T-helper 1 cell treated with Interleukin-12 subunit alpha and Interleukin-12 subunit beta and Interleukin-4 antibody, amounts not matched to agents 30 μg/mL and 1 μg/mL, for 36 hours (primary cell): Measurements from ENCODE around the gene GPC6.

Experiments
- H3K27ac Mint-ChIP-seq: one replicate; pipeline ENCODE4 v1.8.0; 2021; ENCODE audit warnings: mild to moderate bottlenecking, mixed read lengths
- H3K27me3 Mint-ChIP-seq: one replicate; pipeline ENCODE4 v1.8.0; 2021; ENCODE audit warnings: low read depth, mixed read lengths
- H3K36me3 Mint-ChIP-seq: one replicate; pipeline ENCODE4 v1.8.0; 2021; ENCODE audit warnings: low read depth, mixed read lengths
- H3K4me1 Mint-ChIP-seq: one replicate; pipeline ENCODE4 v1.8.0; 2021; ENCODE audit warnings: low read depth, mixed read lengths
- H3K4me3 Mint-ChIP-seq: one replicate; pipeline ENCODE4 v1.8.0; 2021; ENCODE audit warnings: mild to moderate bottlenecking, moderate library complexity, mixed read lengths
- H3K9me3 Mint-ChIP-seq: one replicate; pipeline ENCODE4 v1.8.0; 2021; ENCODE audit warnings: mixed read lengths

GPC6 gene

DNA sequence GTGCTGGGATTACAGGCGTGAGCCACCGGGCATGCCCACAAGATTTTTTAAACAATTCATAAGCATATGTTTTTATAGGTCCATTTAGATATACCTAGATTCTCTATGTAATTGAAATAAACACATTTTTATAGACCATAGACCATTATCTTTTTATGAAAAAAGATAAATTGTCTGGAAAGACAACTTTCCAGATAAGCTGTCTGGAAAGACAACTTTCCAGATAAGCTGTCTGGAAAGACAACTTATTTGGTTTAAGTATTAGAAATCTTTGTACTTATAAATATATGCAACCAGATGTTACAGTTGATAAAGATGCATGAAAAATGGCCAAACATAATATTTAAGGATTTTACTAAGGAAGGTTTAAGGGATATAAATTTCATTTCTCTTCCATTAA lies 538.5 kb downstream of the GPC6 start:
- no peak overlapping the region for H3K4me3 Mint-ChIP-seq
- no peak overlapping the region for H3K27ac Mint-ChIP-seq
- no peaks in the 10 kb centered on the region for H3K36me3 Mint-ChIP-seq
- H3K9me3 Mint-ChIP-seq: peaks cover 3% of the 10 kb centered on the region
- H3K4me1 Mint-ChIP-seq: no peaks in the 10 kb centered on the region
- H3K27me3 Mint-ChIP-seq: no peaks in the 10 kb centered on the region

DNA sequence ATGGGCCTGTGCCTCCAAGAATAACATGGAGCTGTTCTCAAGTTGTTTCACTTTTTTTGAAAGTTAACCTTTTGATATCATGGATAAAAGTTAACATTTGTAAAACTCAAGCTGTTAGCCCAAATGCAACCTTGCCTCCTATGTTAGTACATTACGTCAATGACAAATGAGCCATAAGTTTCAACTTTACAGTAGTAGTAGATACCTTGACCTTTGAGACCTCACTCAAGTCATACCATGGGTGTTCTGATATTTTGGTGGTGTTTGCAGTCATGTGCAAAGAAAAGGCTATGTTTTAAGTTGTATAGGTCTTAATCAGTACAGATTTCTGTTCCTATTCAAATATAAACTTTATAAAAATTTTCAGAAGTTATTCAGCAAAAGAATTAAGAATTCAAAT lies 539.2 kb downstream of the GPC6 start:
- Mint-ChIP-seq H3K27ac (no peak overlapping the region), H3K4me1 (no peaks in the 10 kb centered on the region), H3K9me3 (peaks cover 3% of the 10 kb centered on the region), H3K27me3 (no peaks in the 10 kb centered on the region), H3K36me3 (no peaks in the 10 kb centered on the region), H3K4me3 (no peak overlapping the region)

DNA sequence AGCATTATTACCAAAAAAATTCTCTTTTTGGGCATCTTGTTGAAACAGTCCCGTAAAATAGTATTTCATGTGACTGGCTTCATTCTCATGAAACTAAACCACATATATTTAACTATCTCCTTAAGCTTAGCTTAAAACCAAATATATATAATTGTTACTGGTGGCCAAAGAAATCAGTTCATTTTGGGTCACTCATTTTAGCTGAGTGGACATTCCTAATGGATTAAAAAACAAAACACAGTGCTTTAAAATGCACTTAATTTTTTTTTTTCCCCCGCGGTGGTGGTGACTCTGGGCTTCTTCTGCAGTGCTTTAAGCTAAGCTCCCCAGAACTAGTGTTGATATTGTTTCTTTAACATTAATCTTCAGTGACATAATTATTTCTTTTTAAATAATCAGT lies 540.1 kb downstream of the GPC6 start:
- Mint-ChIP-seq H3K27ac (no peak overlapping the region), H3K9me3 (peaks cover 3% of the 10 kb centered on the region), H3K36me3 (no peaks in the 10 kb centered on the region), H3K27me3 (no peaks in the 10 kb centered on the region), H3K4me1 (no peaks in the 10 kb centered on the region), H3K4me3 (no peak overlapping the region)

DNA sequence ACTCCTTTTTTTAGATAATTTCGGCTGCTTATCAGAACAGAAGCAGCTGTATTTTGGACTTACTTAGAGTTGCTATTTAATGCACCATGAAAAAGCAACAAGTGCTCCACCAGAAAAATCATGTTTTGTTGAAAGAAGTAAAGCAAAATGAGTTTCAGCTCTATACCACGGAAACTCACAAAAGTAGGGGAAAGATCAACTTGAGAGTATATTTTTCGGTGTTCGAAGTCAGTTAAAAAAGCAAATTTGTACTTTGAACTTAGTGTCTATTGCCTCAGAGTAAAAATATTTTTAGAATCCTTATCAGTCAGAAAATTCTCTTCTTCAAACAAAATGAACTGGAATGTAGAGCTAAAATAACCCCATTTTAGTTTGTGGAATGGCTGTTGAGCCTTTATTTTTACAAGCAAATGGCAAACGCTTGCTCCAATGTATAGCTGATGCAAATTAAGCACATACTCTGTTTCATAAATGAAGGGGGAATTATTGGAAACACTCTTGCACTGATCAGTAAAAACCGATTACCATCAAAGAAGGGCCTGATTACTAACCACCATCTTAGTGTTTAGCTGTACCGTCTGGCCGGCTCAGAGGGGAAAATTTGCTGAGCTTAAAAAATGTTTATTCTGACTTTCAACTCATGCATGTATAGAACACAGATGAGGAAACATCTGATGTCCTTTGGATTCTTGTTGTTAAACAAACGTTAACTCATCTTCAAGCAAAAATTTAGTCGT lies 540.7 kb downstream of the GPC6 start:
- Mint-ChIP-seq H3K4me1 (no peaks in the 10 kb centered on the region), H3K27me3 (no peaks in the 10 kb centered on the region), H3K27ac (no peak overlapping the region), H3K36me3 (no peaks in the 10 kb centered on the region), H3K9me3 (peaks cover under 1% of the 10 kb centered on the region), H3K4me3 (no peak overlapping the region)

DNA sequence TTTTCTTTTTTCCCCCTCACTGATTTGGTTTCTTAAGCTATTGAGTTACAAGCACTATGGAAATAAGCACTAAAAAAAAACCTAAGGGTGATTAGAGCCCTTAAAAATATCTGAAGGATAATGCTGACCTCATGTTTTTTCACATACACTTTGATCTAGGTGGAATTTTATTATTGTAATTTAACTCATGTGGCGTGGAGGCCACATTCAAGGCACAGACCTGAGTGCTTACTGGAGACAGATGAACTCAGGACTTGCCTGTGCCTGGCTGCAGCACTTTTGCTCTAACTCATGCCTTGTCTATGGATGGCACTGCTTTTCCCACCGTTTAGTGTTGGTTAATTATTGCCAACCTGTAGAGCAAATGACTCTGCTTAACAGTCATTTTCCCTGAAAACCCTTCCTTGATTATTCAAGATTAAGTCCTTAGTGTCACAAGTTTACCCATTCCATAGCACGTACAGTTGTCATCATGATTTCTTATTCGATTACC lies 541.4 kb downstream of the GPC6 start:
- no peaks in the 10 kb centered on the region for H3K9me3 Mint-ChIP-seq
- no peaks in the 10 kb centered on the region for H3K4me1 Mint-ChIP-seq
- H3K27ac Mint-ChIP-seq: no peak overlapping the region
- H3K36me3 Mint-ChIP-seq: no peaks in the 10 kb centered on the region
- H3K4me3 Mint-ChIP-seq: no peak overlapping the region
- no peaks in the 10 kb centered on the region for H3K27me3 Mint-ChIP-seq

DNA sequence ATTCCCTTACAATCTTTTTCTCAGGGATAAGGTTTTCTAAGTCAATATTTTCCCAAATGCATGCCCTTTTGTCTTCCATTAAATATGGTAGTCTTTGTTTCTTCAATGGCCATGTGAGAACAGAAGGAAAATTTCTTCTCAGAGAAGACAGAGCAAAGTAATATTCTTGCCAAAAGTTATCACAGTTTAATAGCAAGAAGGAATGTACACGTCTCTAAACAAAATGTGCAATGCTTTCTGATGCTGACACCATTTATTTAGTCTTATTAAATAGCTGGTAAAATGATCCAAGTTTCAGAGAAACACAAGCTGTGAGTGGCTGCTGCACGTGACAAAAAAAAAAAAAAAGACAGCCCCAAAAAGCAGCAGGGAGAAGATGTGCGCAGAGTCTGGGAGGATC lies 542.5 kb downstream of the GPC6 start:
- Mint-ChIP-seq H3K4me3 (no peak overlapping the region), H3K4me1 (no peaks in the 10 kb centered on the region), H3K36me3 (no peaks in the 10 kb centered on the region), H3K9me3 (no peaks in the 10 kb centered on the region), H3K27me3 (no peaks in the 10 kb centered on the region), H3K27ac (no peak overlapping the region)

DNA sequence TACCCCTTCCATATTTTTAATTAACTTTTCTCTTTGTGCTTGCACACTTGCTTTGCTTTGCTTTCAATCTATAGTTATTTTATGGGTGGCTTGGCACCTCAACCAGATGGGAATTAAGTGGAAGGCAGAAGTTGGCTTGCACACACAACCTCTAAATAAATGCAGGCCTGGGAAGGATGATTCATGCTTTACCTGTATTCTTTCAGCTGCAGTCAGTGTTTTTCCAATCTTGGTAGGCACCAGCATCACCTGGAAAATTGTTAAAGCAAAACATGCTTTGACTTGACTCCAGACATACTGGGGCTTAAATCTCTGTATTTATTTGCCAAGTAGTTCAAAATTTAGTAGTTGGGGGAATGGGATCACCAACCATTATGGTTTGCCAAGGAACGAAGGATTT lies 543.0 kb downstream of the GPC6 start:
- Mint-ChIP-seq H3K9me3 (no peaks in the 10 kb centered on the region), H3K27ac (no peak overlapping the region), H3K4me1 (no peaks in the 10 kb centered on the region), H3K36me3 (no peaks in the 10 kb centered on the region), H3K27me3 (no peaks in the 10 kb centered on the region), H3K4me3 (no peak overlapping the region)

DNA sequence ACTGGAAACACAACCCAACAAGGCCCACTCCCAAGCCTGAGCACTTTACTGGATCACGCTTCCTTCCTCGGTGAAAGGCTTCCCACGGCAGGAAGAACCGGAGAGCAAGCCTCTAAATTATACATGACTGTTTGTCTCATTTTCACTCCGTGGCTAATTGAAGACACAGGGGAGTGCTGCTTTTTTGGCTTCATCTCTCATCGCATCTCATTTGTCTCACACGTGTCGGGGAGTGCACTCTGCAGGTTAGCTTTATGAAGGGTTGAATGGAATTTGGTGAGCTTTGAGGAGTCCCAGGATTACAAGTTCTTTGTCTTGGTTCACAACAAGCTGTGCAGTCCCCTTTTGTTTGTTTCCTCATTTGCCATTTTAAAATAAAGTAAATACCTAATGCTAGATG lies 544.6 kb downstream of the GPC6 start:
- no peaks in the 10 kb centered on the region for H3K9me3 Mint-ChIP-seq
- no peak overlapping the region for H3K4me3 Mint-ChIP-seq
- H3K27me3 Mint-ChIP-seq: no peaks in the 10 kb centered on the region
- no peaks in the 10 kb centered on the region for H3K36me3 Mint-ChIP-seq
- no peaks in the 10 kb centered on the region for H3K4me1 Mint-ChIP-seq
- no peak overlapping the region for H3K27ac Mint-ChIP-seq

DNA sequence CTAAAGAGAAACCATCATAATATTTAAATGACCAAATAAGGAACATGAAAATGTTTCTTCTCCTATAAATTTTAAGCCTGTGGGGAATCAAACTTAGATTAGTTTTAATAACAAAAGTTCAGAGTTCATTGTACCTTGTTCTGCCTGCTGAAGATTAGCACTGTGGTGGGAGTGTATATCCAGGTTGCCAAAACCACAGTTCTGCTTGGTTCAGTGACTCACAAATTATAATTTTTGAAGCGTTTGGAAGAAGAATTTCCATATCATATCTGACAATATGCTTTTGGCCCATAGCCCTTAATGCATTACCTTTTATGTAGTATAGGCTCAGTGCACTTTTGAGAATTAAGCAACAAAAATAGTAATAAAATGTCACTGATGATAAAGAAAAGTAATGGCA lies 545.2 kb downstream of the GPC6 start:
- H3K9me3 Mint-ChIP-seq: no peaks in the 10 kb centered on the region

DNA sequence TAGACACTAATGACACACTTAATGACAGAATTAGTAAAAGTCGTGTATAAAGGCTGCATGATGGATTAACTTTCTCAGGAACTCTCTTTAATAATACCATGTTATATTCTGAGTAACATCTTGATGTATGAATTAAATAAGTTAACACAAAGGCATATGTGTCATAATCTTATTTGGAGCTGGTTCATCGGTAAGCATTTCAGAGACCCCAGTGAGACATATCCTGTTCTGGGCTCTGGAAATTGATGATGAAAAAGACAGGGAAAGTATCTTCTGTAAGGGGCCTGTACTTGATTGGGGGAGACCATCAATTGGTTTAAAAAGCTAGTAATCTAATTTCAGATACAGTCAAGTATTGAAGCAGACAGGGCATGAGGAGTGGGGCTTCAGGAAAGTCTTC lies 547.9 kb downstream of the GPC6 start:
- Mint-ChIP-seq H3K9me3 (no peaks in the 10 kb centered on the region), H3K27ac (no peak overlapping the region), H3K27me3 (no peaks in the 10 kb centered on the region), H3K36me3 (no peaks in the 10 kb centered on the region), H3K4me1 (no peaks in the 10 kb centered on the region), H3K4me3 (no peak overlapping the region)

More for the DNA sequence above, 545.2 kb downstream of the GPC6 start:
- no peaks in the 10 kb centered on the region for H3K36me3 Mint-ChIP-seq
- H3K27ac Mint-ChIP-seq: no peak overlapping the region
- H3K4me3 Mint-ChIP-seq: no peak overlapping the region
- no peaks in the 10 kb centered on the region for H3K4me1 Mint-ChIP-seq
- H3K27me3 Mint-ChIP-seq: no peaks in the 10 kb centered on the region

DNA sequence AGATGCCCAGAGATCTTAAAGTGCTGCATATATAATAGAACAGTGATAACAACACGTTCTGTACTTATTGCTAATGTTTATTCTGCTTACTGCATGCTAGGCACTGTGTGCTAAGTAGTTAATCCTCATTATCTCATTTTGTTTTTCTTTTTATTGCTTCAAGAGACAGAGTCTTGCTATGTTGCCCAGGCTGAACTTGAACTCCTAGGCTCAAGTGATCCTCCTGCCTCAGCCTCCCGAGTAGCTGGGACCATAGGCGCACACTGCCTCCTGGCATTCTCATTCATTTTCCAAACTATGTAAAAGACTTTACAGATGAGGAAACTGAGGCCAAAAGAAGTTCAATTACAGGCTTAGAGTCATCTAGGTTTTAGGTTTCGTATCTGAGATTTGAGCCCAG lies 548.4 kb downstream of the GPC6 start:
- H3K9me3 Mint-ChIP-seq: no peaks in the 10 kb centered on the region
- no peak overlapping the region for H3K27ac Mint-ChIP-seq
- no peaks in the 10 kb centered on the region for H3K4me1 Mint-ChIP-seq
- H3K4me3 Mint-ChIP-seq: no peak overlapping the region
- H3K27me3 Mint-ChIP-seq: no peaks in the 10 kb centered on the region
- H3K36me3 Mint-ChIP-seq: no peaks in the 10 kb centered on the region

DNA sequence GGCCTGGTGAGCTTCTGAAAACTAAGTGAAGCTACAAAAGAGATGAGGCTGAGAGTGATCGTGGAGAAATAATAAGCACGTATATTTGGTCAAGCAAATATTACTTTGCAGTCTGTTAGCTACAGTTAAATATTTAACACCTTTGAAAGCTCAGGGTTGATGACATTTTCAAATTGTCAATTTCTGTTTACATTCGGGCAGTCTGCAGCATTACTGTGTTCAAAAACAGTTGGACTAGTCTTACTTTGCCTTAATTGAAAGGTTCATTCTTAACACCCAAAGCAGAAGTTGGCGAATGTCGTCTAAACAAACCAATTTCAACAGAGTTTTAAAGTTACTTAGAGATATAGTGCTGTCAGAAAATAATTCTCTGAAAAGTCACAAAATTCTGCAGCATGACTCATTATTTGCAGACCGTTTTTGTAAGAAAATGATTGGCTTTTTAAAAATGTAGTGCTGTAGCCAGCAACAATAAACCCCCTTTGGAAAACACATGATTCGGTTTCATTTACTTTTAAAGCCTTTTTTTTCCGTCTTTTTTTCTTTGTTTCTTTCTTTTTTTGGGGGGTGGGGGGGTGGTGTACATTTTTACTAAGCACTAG lies 549.0 kb downstream of the GPC6 start:
- H3K9me3 Mint-ChIP-seq: no peaks in the 10 kb centered on the region

DNA sequence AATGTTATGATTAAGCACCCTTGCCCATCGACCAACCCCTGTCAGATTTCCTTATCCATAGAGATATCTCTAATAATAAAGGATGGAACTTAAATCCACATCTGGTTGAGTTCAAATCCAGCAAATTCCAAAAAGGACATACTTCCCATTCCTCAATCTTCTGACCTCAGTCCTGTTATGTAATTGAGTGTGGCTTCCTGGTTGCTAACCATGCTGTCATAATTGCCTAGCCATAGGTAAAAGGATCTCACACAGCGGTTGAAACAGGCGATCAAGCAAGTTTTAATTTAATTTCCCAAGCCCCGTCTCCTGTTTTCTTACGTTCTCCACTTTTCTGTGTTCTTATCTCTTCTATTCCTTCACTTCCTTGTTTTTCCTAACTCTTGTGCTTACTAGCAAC lies 550.3 kb downstream of the GPC6 start:
- Mint-ChIP-seq H3K27me3 (no peaks in the 10 kb centered on the region), H3K27ac (no peak overlapping the region), H3K4me3 (no peak overlapping the region), H3K4me1 (no peaks in the 10 kb centered on the region), H3K36me3 (no peaks in the 10 kb centered on the region), H3K9me3 (no peaks in the 10 kb centered on the region)

More for the DNA sequence above, 549.0 kb downstream of the GPC6 start:
- Mint-ChIP-seq H3K36me3 (no peaks in the 10 kb centered on the region), H3K27ac (no peak overlapping the region), H3K27me3 (no peaks in the 10 kb centered on the region), H3K4me3 (no peak overlapping the region), H3K4me1 (no peaks in the 10 kb centered on the region)

DNA sequence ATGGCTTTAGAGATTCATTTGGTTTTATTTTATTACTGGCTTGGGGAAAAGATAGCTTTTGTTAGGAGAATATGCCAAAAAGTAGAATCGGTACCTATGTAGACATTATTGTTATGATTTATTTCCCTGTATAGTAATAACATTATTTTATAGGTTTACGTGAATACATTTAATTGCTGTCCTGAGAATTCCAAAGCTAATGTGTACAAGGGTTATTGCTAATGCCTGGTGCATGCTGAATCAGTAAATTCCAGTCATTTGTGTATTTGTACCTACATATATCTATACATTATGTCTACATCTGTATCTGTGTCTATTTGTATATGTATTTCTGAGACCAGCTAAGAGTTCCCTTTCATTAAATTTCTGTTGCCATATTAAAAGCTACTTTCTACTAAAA lies 550.9 kb downstream of the GPC6 start:
- Mint-ChIP-seq H3K36me3 (no peaks in the 10 kb centered on the region), H3K9me3 (no peaks in the 10 kb centered on the region), H3K4me3 (no peak overlapping the region), H3K27ac (no peak overlapping the region), H3K27me3 (no peaks in the 10 kb centered on the region), H3K4me1 (no peaks in the 10 kb centered on the region)

DNA sequence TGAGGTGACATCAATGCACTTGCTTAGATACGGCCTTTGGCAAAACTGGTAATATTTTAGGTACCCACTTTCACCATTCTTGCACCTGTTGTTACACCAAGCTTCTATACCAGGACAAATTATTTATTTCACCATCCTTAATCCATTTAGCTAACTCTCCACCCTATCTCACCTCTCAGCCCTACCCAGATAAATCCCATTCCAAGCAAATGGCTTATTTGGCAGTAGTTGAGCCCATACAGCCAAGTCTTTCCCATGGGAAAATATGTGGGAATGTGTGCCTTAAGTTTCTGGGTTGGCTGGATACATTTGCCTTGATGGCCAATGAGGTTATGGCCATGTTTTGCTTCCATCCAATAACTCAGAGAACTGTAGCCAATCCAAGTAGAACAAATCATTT lies 551.9 kb downstream of the GPC6 start:
- no peaks in the 10 kb centered on the region for H3K36me3 Mint-ChIP-seq
- H3K4me1 Mint-ChIP-seq: no peaks in the 10 kb centered on the region
- no peaks in the 10 kb centered on the region for H3K9me3 Mint-ChIP-seq
- no peak overlapping the region for H3K27ac Mint-ChIP-seq
- no peaks in the 10 kb centered on the region for H3K27me3 Mint-ChIP-seq
- no peak overlapping the region for H3K4me3 Mint-ChIP-seq
